HK-2 (cell line): ENCODE measurements around the gene MTMR12.
"Not testable (repeated sequence)": the region's sequence is repeated elsewhere in the genome, so short reads cannot be mapped to it uniquely, and the experiment has no call there.

Source experiments
- DNase-seq: peaks from one replicate; pipeline ENCODE4 v3.0.0-alpha.2; 2018; ENCODE audit not compliant: unreplicated experiment

Gene MTMR12

GRCh38 chr5:32325616-32326015, 12.9 kb upstream of the MTMR12 start:
- no peak for DNase-seq

- DNase-seq: no peak
Observed at GRCh38 chr5:32325062-32325461, 12.3 kb upstream of the MTMR12 start.

DNA sequence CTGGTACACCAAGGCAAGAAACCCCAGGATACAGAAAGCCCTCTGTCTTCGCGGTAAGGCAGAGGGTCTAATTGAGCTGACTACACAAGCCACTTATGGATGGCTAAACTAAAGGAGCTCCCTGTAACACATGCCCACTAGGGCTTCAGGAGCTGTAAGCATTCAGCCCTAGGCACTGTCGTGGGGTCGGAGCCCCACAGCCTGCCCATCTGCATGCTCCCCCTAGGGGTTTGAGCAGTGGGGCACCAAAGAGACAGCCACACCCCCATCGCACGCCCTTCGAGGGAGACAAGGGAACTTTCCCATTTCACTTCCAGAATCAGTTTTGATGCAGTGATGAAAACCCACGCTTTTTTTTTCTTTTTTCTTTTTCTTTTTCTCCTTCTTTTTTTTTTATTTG, 11.0 kb upstream of the MTMR12 start:
- no peak for DNase-seq

- no peak for DNase-seq
Observed at GRCh38 chr5:32322882-32323281, 10.1 kb upstream of the MTMR12 start.

- DNase-seq: not testable (repeated sequence)
Observed at GRCh38 chr5:32321787-32322186, 9.0 kb upstream of the MTMR12 start.

- no peak for DNase-seq
Observed at GRCh38 chr5:32320576-32320975, 7.8 kb upstream of the MTMR12 start.

DNA sequence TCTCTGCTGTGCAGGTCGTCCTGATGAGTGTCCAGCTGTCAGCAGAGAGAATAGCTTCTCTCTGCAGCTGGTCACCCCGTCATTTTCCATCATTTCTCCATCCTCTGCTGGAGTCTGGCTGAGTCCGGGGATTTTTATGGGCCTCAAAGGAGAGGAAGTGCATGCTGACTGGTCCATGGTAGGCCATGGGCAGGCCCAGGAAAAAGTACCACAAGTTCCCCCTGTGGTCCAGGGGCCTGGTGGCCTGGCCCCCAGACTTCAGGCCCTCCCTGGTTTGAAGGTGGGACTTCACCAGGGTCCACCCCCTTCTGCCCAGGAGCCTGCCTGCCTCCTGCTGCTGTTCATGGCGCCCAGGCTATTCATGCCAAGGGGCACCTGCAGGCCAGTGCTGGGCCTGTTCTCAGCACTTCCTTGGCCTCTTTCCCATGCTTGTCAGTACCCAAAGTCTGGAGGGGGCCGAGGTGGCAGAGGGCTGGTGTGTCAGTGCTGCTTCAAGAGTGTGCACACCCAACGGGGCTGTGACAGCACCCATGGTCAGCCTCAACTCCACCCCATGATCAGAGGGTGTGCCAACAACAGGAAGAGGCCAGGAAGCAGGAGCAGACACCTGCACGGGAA, 7.3 kb upstream of the MTMR12 start:
- DNase-seq: no peak

DNA sequence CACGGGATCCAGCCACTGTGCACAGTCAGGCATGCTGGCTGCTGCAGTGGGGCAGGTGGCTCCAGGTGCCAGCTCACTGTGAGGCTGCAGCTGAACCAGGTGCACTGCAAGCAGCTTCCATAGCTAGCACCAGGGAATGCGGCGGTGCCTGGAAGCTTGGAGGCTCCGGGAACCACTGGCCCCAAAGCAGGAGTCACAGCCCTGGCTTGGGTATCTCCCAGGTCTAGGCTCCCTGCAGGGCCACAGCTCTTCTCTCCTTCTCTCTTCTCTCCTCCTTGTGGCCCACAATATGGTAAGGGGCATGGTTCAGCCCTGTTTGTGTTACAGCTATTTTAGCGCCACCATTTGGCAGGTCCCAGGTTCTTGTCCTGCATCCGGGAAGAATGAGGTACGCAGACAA, 6.7 kb upstream of the MTMR12 start:
- no peak for DNase-seq

DNA sequence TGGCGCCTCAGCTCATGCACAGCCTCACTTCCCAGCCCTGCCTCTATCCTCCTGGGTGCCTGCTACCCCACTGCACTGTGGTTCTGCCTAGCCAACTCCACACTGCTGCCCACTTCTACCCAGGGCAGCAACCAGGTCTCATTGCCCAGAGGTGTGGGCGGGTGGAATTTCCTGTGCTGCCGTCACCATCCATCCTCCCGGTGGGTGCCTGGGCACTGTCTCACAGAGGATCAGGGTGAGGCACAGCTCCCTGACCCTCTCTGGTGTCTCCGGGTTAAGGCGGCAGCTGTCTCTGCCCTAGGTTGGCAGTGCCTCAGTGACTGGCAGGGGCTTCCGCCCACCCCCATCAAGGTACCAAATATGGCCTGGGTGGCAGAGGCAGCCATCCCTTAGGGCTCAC, 4.3 kb upstream of the MTMR12 start:
- DNase-seq: no peak

- DNase-seq: no peak
Observed at GRCh38 chr5:32315221-32316014, 2.7 kb upstream of the MTMR12 start.

- DNase-seq: no peak
Observed at GRCh38 chr5:32314658-32315057, 1.9 kb upstream of the MTMR12 start.

- not testable (repeated sequence) for DNase-seq
Observed at GRCh38 chr5:32314152-32314488, 1.4 kb upstream of the MTMR12 start.

GRCh38 chr5:32312197-32312594, 543 bp downstream of the MTMR12 start:
- peak; percentile 71 for DNase-seq

DNA sequence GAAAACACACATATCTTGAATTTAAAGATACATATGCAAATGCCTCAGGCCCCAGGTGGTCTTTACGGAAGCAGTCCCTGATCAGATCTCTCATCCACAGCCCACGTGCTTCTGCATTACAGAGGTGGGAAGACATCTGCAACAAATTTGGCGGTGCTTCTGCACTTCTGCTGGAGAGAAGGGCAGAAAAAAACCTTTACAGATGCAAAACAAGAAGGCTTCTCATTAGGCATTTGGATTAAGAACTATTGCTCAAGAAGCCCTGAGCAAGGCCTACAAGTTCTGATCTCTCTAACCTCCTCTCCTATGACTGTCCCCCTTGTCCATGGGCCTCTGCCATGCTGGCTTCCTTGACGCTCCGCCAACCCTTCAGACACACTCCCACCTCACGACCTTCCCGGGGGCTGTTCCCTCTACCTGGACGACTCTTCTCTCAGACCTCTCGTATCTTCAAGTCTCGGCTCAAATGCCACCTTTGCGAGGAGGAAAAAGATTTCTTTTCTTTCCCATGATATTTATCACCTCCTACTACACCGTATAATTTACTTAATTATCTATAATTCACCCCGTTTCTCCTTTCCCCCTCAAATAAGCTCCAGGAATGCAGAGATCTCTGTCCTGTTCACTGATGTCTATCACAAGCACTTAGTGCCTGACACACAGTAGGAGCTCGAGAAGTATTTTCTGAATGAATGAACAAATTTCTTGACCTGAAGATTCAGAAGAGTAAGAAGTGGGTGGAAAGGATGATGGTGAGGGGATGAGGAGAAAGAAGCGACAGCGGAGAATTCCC, 1.1 kb downstream of the MTMR12 start:
- no peak for DNase-seq

GRCh38 chr5:32309761-32310160, 3.0 kb downstream of the MTMR12 start:
- no peak for DNase-seq

- DNase-seq: no peak
Observed at GRCh38 chr5:32308946-32309345, 3.8 kb downstream of the MTMR12 start.

- no peak for DNase-seq
Observed at GRCh38 chr5:32307769-32308194, 5.0 kb downstream of the MTMR12 start.

DNA sequence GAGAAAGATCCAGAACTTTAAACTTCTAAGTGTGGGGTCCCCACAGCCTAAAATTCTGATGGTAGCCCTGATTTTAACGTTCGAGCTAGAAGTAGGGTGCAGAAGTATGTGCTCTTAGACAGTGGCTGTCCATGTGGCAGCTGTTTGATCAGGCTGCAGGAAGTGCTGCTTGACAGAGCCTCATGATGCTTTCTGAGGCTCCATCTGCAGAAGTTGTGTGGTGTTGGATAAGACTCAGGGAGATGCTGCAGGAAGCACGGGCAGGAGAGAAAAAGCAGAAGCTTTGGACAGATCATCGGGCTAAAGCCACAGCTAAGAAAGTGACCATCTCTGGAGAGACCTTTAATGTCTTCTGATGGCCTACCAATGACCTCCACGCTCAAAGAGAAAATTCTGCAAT, 8.1 kb downstream of the MTMR12 start:
- DNase-seq: no peak

- DNase-seq: no peak
Observed at GRCh38 chr5:32303755-32304120, 9.0 kb downstream of the MTMR12 start.

GRCh38 chr5:32302835-32303754, 9.6 kb downstream of the MTMR12 start:
- DNase-seq: no peak

DNA sequence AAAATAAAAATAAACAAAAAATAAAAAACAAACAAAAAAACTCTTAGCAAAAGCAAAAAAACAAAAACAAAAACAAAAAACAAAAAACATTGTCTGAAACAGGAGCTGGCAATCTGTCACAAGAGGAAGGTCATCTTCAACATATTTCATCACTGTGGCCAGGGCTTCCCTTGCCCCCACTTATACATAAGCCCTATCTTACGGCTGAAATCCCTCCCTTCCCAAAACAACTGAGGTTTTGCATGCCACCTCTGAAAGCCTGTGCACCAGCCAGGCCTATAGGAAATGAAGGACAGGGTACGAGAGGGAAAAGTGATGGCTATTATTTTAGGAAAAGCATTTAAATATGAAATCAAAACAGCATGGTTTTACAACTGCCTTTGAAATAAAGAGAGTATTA, 10.8 kb downstream of the MTMR12 start:
- no peak for DNase-seq
